Anterior cingulate cortex (tissue), 58 donors: ENCODE measurements around the gene DRGX.

Source experiments
- DNase-seq, 58 donors: peaks; one replicate each; lab custom pipeline; 2025; lab: John Stamatoyannopoulos, UW

Gene DRGX

GRCh38 chr10:49408519-49409306 is 12.8 kb upstream of the DRGX start:
- no peak for DNase-seq

GRCh38 chr10:49407552-49408137 is 11.8 kb upstream of the DRGX start:
- DNase-seq = peak in 53 of 58 donors; percentile 12 to 84 (median 47)

GRCh38 chr10:49407151-49407550 is 11.3 kb upstream of the DRGX start:
- DNase-seq = no peak

- no peak for DNase-seq
These were observed 8.5 kb upstream of the DRGX start for GRCh38 chr10:49404321-49404878.

- no peak for DNase-seq
These were observed 7.5 kb upstream of the DRGX start for GRCh38 chr10:49403363-49403762.

- DNase-seq = no peak
These were observed 4.5 kb upstream of the DRGX start for GRCh38 chr10:49400365-49400764.

GRCh38 chr10:49398986-49399385 is 3.1 kb upstream of the DRGX start:
- DNase-seq = no peak

GRCh38 chr10:49398000-49398861 is 2.3 kb upstream of the DRGX start:
- peak in 9 of 58 donors; percentile 7 to 24 (median 12) for DNase-seq

GRCh38 chr10:49397036-49397999 is 1.4 kb upstream of the DRGX start:
- DNase-seq = no peak

GRCh38 chr10:49396666-49396999 is 744 bp upstream of the DRGX start:
- DNase-seq = no peak

- DNase-seq = no peak
These were observed 752 bp downstream of the DRGX start for GRCh38 chr10:49394933-49395740.

GRCh38 chr10:49393757-49394156 is 2.1 kb downstream of the DRGX start:
- DNase-seq = no peak

- no peak for DNase-seq
These were observed 2.6 kb downstream of the DRGX start for GRCh38 chr10:49393301-49393700.

- no peak for DNase-seq
These were observed 6.4 kb downstream of the DRGX start for GRCh38 chr10:49389361-49389933.

GRCh38 chr10:49388161-49388560 is 7.7 kb downstream of the DRGX start:
- no peak for DNase-seq

GRCh38 chr10:49387071-49387470 is 8.8 kb downstream of the DRGX start:
- no peak for DNase-seq

- DNase-seq = no peak
These were observed 9.7 kb downstream of the DRGX start for GRCh38 chr10:49385939-49386922.
